HuH-7.5 (cell line): ENCODE results near the gene PIGQ.
"Not testable (repeated sequence)": the region's sequence is repeated elsewhere in the genome, so short reads cannot be mapped to it uniquely, and the experiment has no call there.

Experiments used
- DNase-seq: peaks from one replicate; pipeline ENCODE4 v3.0.0; 2011; ENCODE audit warnings: low spot score

PIGQ gene

GRCh38 chr16:586047-586644 is 16.4 kb downstream of the PIGQ start:
- DNase-seq = no peak

- DNase-seq = no peak
Measured at GRCh38 chr16:586645-587590, 17.1 kb downstream of the PIGQ start.

GRCh38 chr16:588639-588888 is 18.8 kb downstream of the PIGQ start:
- no peak for DNase-seq

- peak; percentile 87 for DNase-seq
Measured at GRCh38 chr16:588889-589657, 19.3 kb downstream of the PIGQ start.

- peak; percentile 97 for DNase-seq
Measured at GRCh38 chr16:589658-590187, 20.0 kb downstream of the PIGQ start, which contains the start of gene RAB40C. RAB40C (plus strand) TSS chr16:590066; CDS start chr16:590292, 226 bp downstream.

GRCh38 chr16:590188-590814 is 20.5 kb downstream of the PIGQ start:
- DNase-seq = no peak

- no peak for DNase-seq
Measured at GRCh38 chr16:590815-591200, 21.0 kb downstream of the PIGQ start.

GRCh38 chr16:591231-591630 is 21.5 kb downstream of the PIGQ start:
- DNase-seq = no peak

- DNase-seq = no peak
Measured at GRCh38 chr16:591892-592517, 22.2 kb downstream of the PIGQ start.

- DNase-seq = no peak
Measured at GRCh38 chr16:592518-593306, 22.9 kb downstream of the PIGQ start.

GRCh38 chr16:593406-593805 is 23.6 kb downstream of the PIGQ start:
- DNase-seq = no peak

GRCh38 chr16:593807-594206 is 24.0 kb downstream of the PIGQ start:
- DNase-seq = no peak

- DNase-seq = no peak
Measured at GRCh38 chr16:595094-595528, 25.3 kb downstream of the PIGQ start.

GRCh38 chr16:595942-596735 is 26.4 kb downstream of the PIGQ start:
- no peak for DNase-seq

GRCh38 chr16:596736-597060 is 26.9 kb downstream of the PIGQ start:
- no peak for DNase-seq

GRCh38 chr16:597655-598054 is 27.9 kb downstream of the PIGQ start:
- DNase-seq = not testable (repeated sequence)

- no peak for DNase-seq
Measured at GRCh38 chr16:598823-599739, 29.3 kb downstream of the PIGQ start.

GRCh38 chr16:600781-601180 is 31.0 kb downstream of the PIGQ start:
- DNase-seq = no peak

GRCh38 chr16:603933-604332 is 34.2 kb downstream of the PIGQ start:
- no peak for DNase-seq
